ENCODE data around the gene CINP.

- TF ChIP-seq TRIM24 (CRISPR knock-in tag; IDR thresholded peaks at IDR 0.05), result no peak
- no peak for TF ChIP-seq ZNF20 (CRISPR knock-in tag; IDR thresholded peaks at IDR 0.05)
- no peak for TF ChIP-seq STAT6 (CRISPR knock-in tag; IDR thresholded peaks at IDR 0.05; ENCODE audit: borderline replicate concordance)
- TF ChIP-seq WIZ (CRISPR knock-in tag; IDR thresholded peaks at IDR 0.05), result no peak
- TF ChIP-seq RAD21 (CRISPR knock-in tag; IDR thresholded peaks at IDR 0.05), result no peak
- no peak for TF ChIP-seq ZBTB3 (CRISPR knock-in tag; IDR thresholded peaks at IDR 0.05; ENCODE audit: borderline replicate concordance, low read depth)
- no peak for TF ChIP-seq NAIF1 (CRISPR knock-in tag; IDR thresholded peaks at IDR 0.05; ENCODE audit: borderline replicate concordance)
- no peak for TF ChIP-seq ZNF331 (CRISPR knock-in tag; IDR thresholded peaks at IDR 0.05)
- TF ChIP-seq EP300 (IDR thresholded peaks at IDR 0.05; ENCODE audit: low read depth in 2 of 2, low read length in 2 of 2), result no peak
- no peak for TF ChIP-seq EP300 (CRISPR knock-in tag; IDR thresholded peaks at IDR 0.05; ENCODE audit: borderline replicate concordance)
- TF ChIP-seq ZBTB40 (IDR thresholded peaks at IDR 0.05), result no peak
- TF ChIP-seq ZBTB40 (CRISPR knock-in tag; IDR thresholded peaks at IDR 0.05), result no peak
- TF ChIP-seq ESRRA (CRISPR knock-in tag; IDR thresholded peaks at IDR 0.05; ENCODE audit: low read depth), result no peak
These were observed 17.5 kb downstream of the CINP start for GRCh38 chr14:102345232-102345631.
